HepG2 (cell line): Measurements from ENCODE around the gene ODC1. TPM values are rescaled to one million over a fixed set of nuclear protein-coding genes. Genes with fewer than 3 reads are reported as not detected.
A peak's percentile ranks its signal among the peaks of the same experiment; 100 is the strongest.

Experiments
- CEBPB ChIP-seq: IDR thresholded peaks from 2 replicates; pipeline ENCODE4 v1.6.1; 2011; ENCODE audit warnings: low read depth, low read length, improper control_type of control experiment, borderline replicate concordance
- CREM ChIP-seq, 2 experiments: sonication (generic) in 1 of 2; formaldehyde crosslinking in 1 of 2; IDR thresholded peaks; 2 replicates each; pipeline versions ENCODE4 v1.4.0 to v1.6.1; 2016 to 2020; ENCODE audit warnings: antibody characterized with exemption in 1 of 2, mild to moderate bottlenecking in 1 of 2, missing genetic modification reagents in 1 of 2
- DZIP1 ChIP-seq: sonication (generic); formaldehyde crosslinking; IDR thresholded peaks from 2 replicates; pipeline ENCODE4 v1.5.0; 2020; ENCODE audit warnings: mild to moderate bottlenecking, missing genetic modification reagents
- HCFC1 ChIP-seq: fragments of 150-350 bp; IDR thresholded peaks from 2 replicates; pipeline ENCODE4 v1.6.1; 2014; ENCODE audit warnings: low read depth, low read length
- HOXA9 ChIP-seq: sonication (generic); formaldehyde crosslinking; IDR thresholded peaks from 2 replicates; pipeline ENCODE4 v1.8.1; 2022; ENCODE audit warnings: missing genetic modification reagents, mild to moderate bottlenecking, moderate library complexity, borderline replicate concordance
- IKZF5 ChIP-seq: IDR thresholded peaks from 2 replicates; pipeline ENCODE4 v1.6.1; 2018; ENCODE audit warnings: missing genetic modification reagents, mild to moderate bottlenecking, missing compliant biosample characterization
- KDM3A ChIP-seq: IDR thresholded peaks from 2 replicates; pipeline ENCODE4 v1.6.1; 2018; ENCODE audit warnings: low read depth, missing compliant biosample characterization
- KLF11 ChIP-seq: IDR thresholded peaks from 2 replicates; pipeline ENCODE4 v1.6.1; 2016; ENCODE audit warnings: missing compliant biosample characterization
- NFATC3 ChIP-seq: sonication (generic); formaldehyde crosslinking; IDR thresholded peaks from 2 replicates; pipeline ENCODE4 v1.5.1; 2020; ENCODE audit warnings: mild to moderate bottlenecking, missing genetic modification reagents
- NFE2L2 ChIP-seq: fragments of 150-350 bp; IDR thresholded peaks from 2 replicates; pipeline ENCODE4 v1.6.1; 2014; ENCODE audit warnings: low read length
- NFRKB ChIP-seq: fragments of 450-650 bp; IDR thresholded peaks from 2 replicates; pipeline ENCODE4 v1.6.1; 2017
- SRY ChIP-seq: sonication (generic); formaldehyde crosslinking; IDR thresholded peaks from 2 replicates; pipeline ENCODE4 v1.8.0; 2022; ENCODE audit warnings: mild to moderate bottlenecking, missing genetic modification reagents
- ZNF343 ChIP-seq: sonication (generic); formaldehyde crosslinking; IDR thresholded peaks from 2 replicates; pipeline ENCODE4 v1.4.0; 2020; ENCODE audit warnings: mild to moderate bottlenecking, missing genetic modification reagents
- ZNF414 ChIP-seq: sonication (generic); formaldehyde crosslinking; IDR thresholded peaks from 2 replicates; pipeline ENCODE4 v1.5.0; 2020; ENCODE audit warnings: missing genetic modification reagents
- ZNF496 ChIP-seq: sonication (generic); formaldehyde crosslinking; IDR thresholded peaks from 2 replicates; pipeline ENCODE4 v1.8.1; 2023; ENCODE audit warnings: mild to moderate bottlenecking, moderate library complexity, missing genetic modification reagents; ENCODE audit not compliant: insufficient replicate concordance
- ZNF503 ChIP-seq: sonication (generic); formaldehyde crosslinking; IDR thresholded peaks from 2 replicates; pipeline ENCODE4 v1.4.0; 2020; ENCODE audit warnings: missing genetic modification reagents
- ZNF558 ChIP-seq: sonication (generic); formaldehyde crosslinking; IDR thresholded peaks from 2 replicates; pipeline ENCODE4 v1.9.0; 2022; ENCODE audit warnings: mild to moderate bottlenecking, missing genetic modification reagents, borderline replicate concordance
- ZNF569 ChIP-seq: sonication (generic); formaldehyde crosslinking; IDR thresholded peaks from 2 replicates; pipeline ENCODE4 v1.5.0; 2020; ENCODE audit warnings: mild to moderate bottlenecking, missing genetic modification reagents, moderate library complexity, borderline replicate concordance
- ZNF589 ChIP-seq: sonication (generic); formaldehyde crosslinking; conservative IDR thresholded peaks from 2 replicates; pipeline ENCODE4 v1.8.0; 2022; ENCODE audit warnings: mild to moderate bottlenecking, moderate library complexity, missing genetic modification reagents
- ZNF660 ChIP-seq: sonication (generic); formaldehyde crosslinking; IDR thresholded peaks from 2 replicates; pipeline ENCODE4 v1.5.1; 2020; ENCODE audit warnings: mild to moderate bottlenecking, low read depth, missing genetic modification reagents, borderline replicate concordance
- ZNF678 ChIP-seq: sonication (generic); formaldehyde crosslinking; IDR thresholded peaks from 2 replicates; pipeline ENCODE4 v1.4.0; 2020; ENCODE audit warnings: mild to moderate bottlenecking, missing genetic modification reagents
- ZNF713 ChIP-seq: sonication (generic); formaldehyde crosslinking; IDR thresholded peaks from 2 replicates; pipeline ENCODE4 v1.4.0; 2020; ENCODE audit warnings: mild to moderate bottlenecking, missing genetic modification reagents
- polyA plus RNA-seq, 8 experiments: library from polyadenylated mRNA; depleted of rRNA in 3 of 8; stranded (reverse) in 7 of 8; unstranded in 1 of 8; fragments of >200 nt; fragmentation: Illumina TruSeq in 4 of 8; extraction: Trizol in 4 of 8; gene quantifications; 2 replicates each; pipeline versions ENCODE4 v1.2.1 to v1.2.3, GENCODE V29; 2011 to 2016; ENCODE audit warnings: low read depth in 4 of 8, missing spikeins in 1 of 8, mixed read lengths in 1 of 8; ENCODE audit not compliant: insufficient read depth in 1 of 8
- total RNA-seq, 5 experiments: library from RNA; depleted of rRNA; stranded (reverse); fragments of >200 nt; fragmentation: Illumina TruSeq; extraction: Trizol; gene quantifications; 2 replicates each; pipeline ENCODE4 v1.2.3, GENCODE V29; 2016; ENCODE audit warnings: low read depth in 1 of 5

ODC1 gene
- total and polyA plus RNA-seq, 2 of the 13 experiments (the other 11 are each of a cell fraction or from before 2014, with no cell fraction given) = 142 to 371 TPM

- TF ChIP-seq ZNF414 = peak; percentile 97
- peak; percentile 94 for TF ChIP-seq ZNF503 (CRISPR knock-in tag)
- peak; percentile 99 for TF ChIP-seq ZNF558 (CRISPR knock-in tag)
- TF ChIP-seq CREM (IDR thresholded peaks at IDR 0.05) = 0 out of 2 replicates have a peak, but pooled peaks have one; percentile 25
- no peak for TF ChIP-seq CREM (CRISPR knock-in tag; IDR thresholded peaks at IDR 0.05)
- TF ChIP-seq HOXA9 = peak; percentile 99
- TF ChIP-seq ZNF713 (CRISPR knock-in tag) = peak; percentile 97; the same call in 1 of the 2 replicates
- peak; percentile 100 for TF ChIP-seq DZIP1 (CRISPR knock-in tag)
- peak; percentile 99 for TF ChIP-seq KLF11 (CRISPR knock-in tag)
- TF ChIP-seq ZNF496 (CRISPR knock-in tag) = peak; percentile 26
- peak; percentile 93; the same call in 1 of the 2 replicates for TF ChIP-seq ZNF569 (CRISPR knock-in tag)
- TF ChIP-seq ZNF678 (CRISPR knock-in tag) = peak; percentile 99
- TF ChIP-seq KDM3A (CRISPR knock-in tag) = peak; percentile 86; the same call in 1 of the 2 replicates
- TF ChIP-seq NFRKB = no peak
- peak; percentile 96 for TF ChIP-seq ZNF343 (CRISPR knock-in tag)
- TF ChIP-seq NFATC3 = peak; percentile 99
- no peak for TF ChIP-seq CEBPB
- no peak for TF ChIP-seq NFE2L2
- peak; percentile 100 for TF ChIP-seq SRY
- TF ChIP-seq IKZF5 (CRISPR knock-in tag) = peak; percentile 97
- TF ChIP-seq HCFC1 = no peak
- TF ChIP-seq ZNF660 (CRISPR knock-in tag) = peak; percentile 97
- peak; percentile 97 for TF ChIP-seq ZNF589 (CRISPR knock-in tag)
Measured at GRCh38 chr2:10448576-10449485, 704 bp upstream of the ODC1 start (continued).
